G401 (cell line): ENCODE measurements around the gene DGKB. TPM values are rescaled to one million over a fixed set of nuclear protein-coding genes. Genes with fewer than 3 reads are reported as not detected.
A peak's percentile ranks its signal among the peaks of the same experiment; 100 is the strongest.

ENCODE experiments used
- DNase-seq: peaks from one replicate; pipeline ENCODE4 v3.0.0-alpha.2; 2015; ENCODE audit warnings: low spot score
- in situ Hi-C: cut with HindIII; loops from 2 replicates; pipeline ENCODE4 v1.10.0; 2016; ENCODE audit warnings: low sequenced_read_pairs, mixed read lengths
- total RNA-seq: library from RNA; depleted of rRNA; stranded (reverse); fragments of >200 nt; shearing (Covaris generic); gene quantifications from 2 replicates; pipeline ENCODE4 v1.2.3, GENCODE V29; 2014; rRNA removed

Gene DGKB
- total RNA-seq, result not detected in 2 replicates

DNA sequence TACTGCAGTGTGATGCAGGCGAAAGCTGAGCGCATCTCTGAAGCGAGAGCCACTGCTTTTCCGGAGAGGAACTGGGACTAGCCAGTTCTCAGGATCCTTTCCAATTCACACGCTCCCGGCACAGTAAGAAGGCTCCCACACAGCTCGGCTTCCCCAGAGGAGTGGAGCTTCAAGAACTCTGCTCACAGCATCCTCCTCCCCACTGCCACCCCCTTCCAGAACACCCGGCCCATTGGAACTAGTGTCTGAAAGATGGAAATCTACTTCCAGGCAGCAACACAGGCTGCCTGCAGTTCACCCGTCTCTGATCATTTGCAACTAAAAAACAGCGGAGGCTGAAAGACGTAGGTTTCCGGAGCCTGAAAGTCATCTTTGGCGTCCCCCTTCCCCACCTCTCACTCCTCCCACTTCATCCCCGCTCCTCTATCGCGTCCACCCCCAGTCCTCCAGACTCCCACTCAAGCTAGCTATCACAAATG is at the start of gene DGKB:
DGKB (minus strand) TSS at position 163 of the 479 bp plus-strand sequence.
- DNase-seq, result peak; percentile 52
- in situ Hi-C loops, result no loop called here

- DNase-seq, result no peak
- in situ Hi-C loops, result no loop called here
These were observed 47.5 kb upstream of the DGKB start for GRCh38 chr7:14950013-14950412.

GRCh38 chr7:14938181-14938580 is 35.6 kb upstream of the DGKB start:
- in situ Hi-C loops, result no loop called here
- no peak for DNase-seq

DNA sequence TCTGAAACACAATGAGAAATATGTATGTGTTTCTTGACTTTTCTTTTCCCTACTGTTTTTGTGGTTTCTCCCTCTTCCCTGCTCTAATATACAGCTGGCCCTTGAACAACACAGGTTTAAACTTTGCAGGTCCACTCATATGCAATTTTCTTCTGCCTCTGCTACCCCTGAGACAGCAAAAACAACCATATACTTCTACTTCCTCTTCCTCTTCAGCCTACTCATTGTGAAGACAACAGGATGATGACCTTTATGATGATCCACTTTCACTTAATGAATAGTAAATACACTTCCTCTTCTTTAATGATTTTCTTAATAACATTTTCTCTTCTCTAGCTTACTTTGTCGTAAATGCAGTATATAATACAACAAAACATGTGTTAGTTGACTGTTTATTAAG is 35.0 kb upstream of the DGKB start:
- DNase-seq, result no peak
- in situ Hi-C loops, result no loop called here

DNA sequence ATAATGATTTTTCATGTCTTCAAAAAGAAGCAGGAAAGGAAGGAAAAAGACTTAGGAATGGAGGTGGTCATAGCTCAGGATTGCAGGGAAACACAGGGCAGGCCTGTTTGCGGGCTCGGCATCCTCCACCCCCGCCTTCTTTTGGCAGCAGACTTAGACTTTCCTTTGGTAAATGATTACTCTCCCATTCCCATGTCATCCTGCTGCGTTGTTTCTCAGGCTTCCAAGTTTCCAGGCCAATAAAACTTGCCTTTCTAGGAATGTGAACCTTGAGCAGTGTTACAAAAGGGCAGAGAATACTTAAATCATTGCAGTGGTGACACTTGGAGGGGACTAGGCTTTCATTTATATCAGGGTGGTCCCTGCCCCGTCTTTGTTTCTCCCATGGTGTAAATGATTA is 34.0 kb upstream of the DGKB start:
- no peak for DNase-seq
- in situ Hi-C loops, result no loop called here

DNA sequence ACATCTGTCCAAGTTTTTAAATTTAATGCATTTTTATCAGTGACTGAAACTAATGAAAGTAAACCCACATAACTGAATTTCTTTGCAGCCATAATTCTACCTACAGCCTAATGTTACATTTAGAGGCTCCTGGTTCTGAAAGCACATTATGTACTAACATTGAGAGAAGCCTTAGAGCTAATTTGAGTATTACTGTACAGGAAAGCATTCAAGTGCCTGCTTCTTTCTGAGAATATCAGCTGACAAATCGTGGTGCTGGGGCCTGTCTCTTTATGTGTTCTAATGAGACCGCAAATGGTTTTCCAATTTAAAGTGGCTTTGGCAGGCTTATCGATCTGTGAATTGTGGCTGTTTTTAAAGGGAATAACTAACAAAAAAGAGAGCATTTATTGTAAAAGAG is 32.3 kb upstream of the DGKB start:
- DNase-seq, result no peak
- in situ Hi-C loops, result no loop called here

DNA sequence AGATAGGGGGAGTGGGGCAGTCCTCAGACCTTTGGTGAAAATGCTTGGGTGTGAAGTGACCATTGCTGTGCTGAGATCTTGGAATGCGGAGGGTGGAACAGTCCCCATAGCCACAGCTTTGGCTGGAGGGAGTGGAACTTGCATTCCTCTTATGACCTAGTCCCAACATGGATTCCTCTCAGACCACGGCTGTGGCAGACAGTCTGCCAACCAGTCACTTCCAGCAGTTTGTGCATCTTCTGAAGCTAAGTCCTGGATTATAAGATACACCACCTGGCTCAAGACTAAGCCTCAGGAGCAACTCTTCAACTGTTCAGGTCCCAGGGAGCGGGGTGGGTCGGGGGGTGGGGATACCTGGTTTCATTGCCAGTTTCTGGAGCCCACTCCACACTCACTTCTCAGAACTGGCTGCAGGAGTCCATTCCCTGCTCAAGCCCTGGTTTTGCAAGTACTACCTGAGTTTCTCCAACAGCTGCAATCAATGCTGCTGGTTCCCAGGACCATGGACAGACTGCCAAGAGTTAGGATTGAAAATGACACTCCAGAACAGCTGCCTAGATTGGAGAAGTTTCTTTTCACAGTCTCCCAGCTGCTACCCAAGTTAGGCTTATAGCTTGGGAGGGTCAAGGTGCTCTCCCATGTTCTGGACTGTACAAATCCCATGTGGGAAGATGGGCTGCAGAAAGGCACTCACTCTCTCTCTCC is 29.1 kb upstream of the DGKB start:
- DNase-seq, result no peak
- in situ Hi-C loops, result no loop called here

DNA sequence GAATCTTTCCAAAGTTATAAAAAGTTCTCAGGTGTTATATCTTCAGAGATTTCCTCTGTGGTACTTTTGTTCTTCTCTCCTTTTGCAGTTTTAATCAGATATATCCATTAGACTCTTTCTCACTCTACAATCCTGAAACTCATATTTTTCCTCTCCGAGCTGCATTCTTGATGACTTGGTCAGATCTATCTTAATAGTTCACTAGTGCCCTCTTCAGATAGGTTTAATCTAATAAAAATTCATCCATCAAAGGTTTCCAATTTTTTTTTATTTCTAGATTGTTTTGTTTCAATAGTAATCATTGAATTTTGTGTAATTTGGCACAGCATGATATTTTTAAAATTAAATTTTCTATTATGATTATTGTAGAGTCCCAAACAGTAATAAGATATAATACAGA is 21.8 kb upstream of the DGKB start:
- no peak for DNase-seq

DNA sequence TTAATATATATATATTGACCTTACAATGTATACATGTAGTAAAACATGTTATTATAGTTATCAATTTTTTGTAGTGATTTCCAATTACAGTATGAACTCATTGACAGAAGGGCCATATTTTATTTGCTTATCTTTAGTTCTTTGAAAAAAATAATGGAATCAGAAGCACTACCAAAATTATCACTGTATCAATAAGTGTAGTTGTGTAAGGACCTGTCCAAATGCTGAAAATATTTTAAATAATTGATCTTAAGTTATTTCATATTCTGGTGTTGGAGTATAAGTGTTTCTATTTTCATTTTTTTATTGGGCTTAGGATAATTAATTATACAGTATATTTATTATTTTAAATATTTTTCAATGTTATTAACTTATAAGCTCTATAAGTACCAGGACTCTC is 8.5 kb upstream of the DGKB start:
- in situ Hi-C loops, result no loop called here
- no peak for DNase-seq

More for the DNA sequence above, 21.8 kb upstream of the DGKB start:
- in situ Hi-C loops, result no loop called here

DNA sequence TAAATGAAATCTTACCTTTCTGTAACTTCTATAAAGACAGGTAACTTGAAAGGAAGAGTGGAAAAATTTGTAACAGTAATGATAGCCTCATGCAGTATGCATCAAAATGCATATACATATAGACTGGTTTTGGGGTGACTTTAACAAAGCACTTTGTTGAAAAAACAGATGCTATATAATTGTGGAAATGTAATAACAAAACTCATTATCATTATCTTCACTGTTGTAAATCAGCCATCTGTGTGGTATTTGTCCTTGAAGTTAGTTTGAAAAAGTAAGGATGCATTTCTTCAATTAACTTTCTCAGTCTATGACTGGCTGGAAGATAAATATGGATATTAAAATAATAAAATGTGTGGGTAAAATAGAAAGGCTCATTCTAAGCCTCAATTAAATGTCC is 6.1 kb upstream of the DGKB start:
- no peak for DNase-seq
- in situ Hi-C loops, result no loop called here

GRCh38 chr7:14905764-14906163 is 3.2 kb upstream of the DGKB start:
- in situ Hi-C loops, result no loop called here
- no peak for DNase-seq

- in situ Hi-C loops, result no loop called here
- no peak for DNase-seq
These were observed 2.5 kb downstream of the DGKB start for GRCh38 chr7:14900051-14900450.

DNA sequence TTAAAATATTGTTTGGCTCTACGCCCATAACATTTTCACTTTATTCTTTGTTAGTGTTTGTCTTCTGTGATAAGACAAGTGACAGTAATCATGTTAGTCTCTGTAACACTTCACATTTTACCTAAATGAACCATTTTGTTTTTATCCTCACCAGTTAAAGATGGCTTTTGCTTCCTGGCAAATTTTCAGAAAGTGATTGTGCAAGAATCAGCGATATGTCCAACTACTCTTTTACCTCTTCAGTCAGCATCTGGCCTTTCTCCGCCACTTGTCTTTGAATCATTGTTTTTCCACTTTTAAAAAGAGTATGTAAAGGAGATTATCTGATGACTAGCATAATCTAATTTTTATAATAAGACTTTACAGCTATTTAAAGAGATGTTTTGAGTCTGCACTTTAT is 3.5 kb downstream of the DGKB start:
- DNase-seq, result no peak
- in situ Hi-C loops, result no loop called here

- in situ Hi-C loops, result no loop called here
- DNase-seq, result no peak
These were observed 6.1 kb downstream of the DGKB start for GRCh38 chr7:14896461-14896860.

DNA sequence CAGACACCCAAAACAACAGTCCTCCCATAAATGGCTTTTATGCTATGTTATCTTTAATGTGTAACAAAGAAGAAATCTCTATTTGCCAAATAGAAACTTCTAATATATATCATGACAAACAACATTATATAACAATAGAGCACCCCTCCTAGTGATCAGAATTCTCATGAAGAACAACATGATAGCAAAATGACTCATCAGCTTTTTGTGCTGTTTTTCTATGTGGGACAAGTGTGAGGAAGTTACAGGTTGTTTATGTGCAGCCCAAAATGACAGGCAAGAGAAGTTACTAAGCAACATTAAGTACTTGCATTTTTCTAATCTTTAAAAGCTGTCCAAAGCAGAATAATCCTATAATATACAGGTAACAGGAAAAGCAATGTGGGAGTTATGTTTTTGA is 7.7 kb downstream of the DGKB start:
- DNase-seq, result no peak
- in situ Hi-C loops, result no loop called here

GRCh38 chr7:14892961-14893360 is 9.6 kb downstream of the DGKB start:
- no peak for DNase-seq
- in situ Hi-C loops, result no loop called here

DNA sequence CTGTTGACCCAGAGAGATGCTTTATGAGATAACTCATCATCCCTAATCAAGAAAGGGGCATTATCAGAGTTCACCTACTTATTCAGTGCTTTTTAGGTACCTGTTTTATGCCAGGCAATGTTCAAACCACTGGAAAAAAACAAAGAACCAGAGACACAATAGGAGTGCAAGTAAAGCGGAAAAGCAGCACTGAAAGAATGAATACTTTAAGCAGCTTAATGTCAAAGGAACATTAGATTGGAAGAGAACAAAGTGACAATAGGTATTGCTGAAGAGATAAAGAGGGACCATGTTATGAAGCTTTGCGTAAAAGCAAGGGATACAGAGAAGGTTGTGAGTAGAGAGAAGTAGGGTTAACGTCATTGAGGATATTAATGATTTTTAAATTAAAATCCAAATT is 11.3 kb downstream of the DGKB start:
- in situ Hi-C loops, result no loop called here
- no peak for DNase-seq

GRCh38 chr7:14888962-14889361 is 13.6 kb downstream of the DGKB start:
- in situ Hi-C loops, result no loop called here
- DNase-seq, result no peak

- no peak for DNase-seq
- in situ Hi-C loops, result no loop called here
These were observed 16.0 kb downstream of the DGKB start for GRCh38 chr7:14886533-14886932.

- in situ Hi-C loops, result no loop called here
These were observed 26.5 kb downstream of the DGKB start for GRCh38 chr7:14875941-14876587.

DNA sequence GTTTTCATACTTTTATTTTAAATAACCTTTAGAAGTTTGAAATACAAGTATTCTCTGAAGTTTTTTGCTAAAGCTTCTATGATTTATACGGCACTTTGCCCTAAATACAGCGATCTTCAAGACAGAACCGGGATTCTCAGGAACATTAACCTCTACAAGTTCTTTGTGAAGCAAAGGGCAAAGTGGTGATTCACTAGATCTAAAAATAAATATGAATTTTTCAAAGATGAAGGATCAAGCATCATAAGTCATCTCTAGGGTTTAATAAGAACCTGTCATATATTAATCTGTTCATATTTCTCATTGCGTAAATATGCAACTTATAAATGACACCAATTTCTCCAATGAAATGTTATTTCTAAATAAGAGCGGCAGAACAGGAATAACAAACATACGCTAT is 30.7 kb downstream of the DGKB start:
- DNase-seq, result no peak
- in situ Hi-C loops, result no loop called here

More at GRCh38 chr7:14875941-14876587, 26.5 kb downstream of the DGKB start:
- no peak for DNase-seq
